DND-41 (cell line): ENCODE results near the gene MDC1.
A peak's percentile ranks its signal among the peaks of the same experiment; 100 is the strongest.
"Not testable (repeated sequence)": the region's sequence is repeated elsewhere in the genome, so short reads cannot be mapped to it uniquely, and the experiment has no call there.

Experiments
- ATAC-seq: fragments of 200-7000 bp; cut with Tn5 transposase; 3 replicates; pipeline ENCODE4 v1.9.1; 2021; ENCODE audit warnings: low read depth; ENCODE audit not compliant: insufficient read depth
- DNase-seq: peaks from one replicate; pipeline ENCODE4 v3.0.0-alpha.2; 2020
- H2AFZ ChIP-seq: 2 replicates; pipeline ENCODE4 v1.6.0; 2012; ENCODE audit warnings: low read depth, low read length
- H3K27ac ChIP-seq: 2 replicates; pipeline ENCODE4 v1.5.1; 2012; ENCODE audit warnings: low read length, inconsistent platforms
- H3K27me3 ChIP-seq: fragments of 200-600 bp; sonication (generic); 2 replicates; pipeline ENCODE4 v1.6.0; 2012; ENCODE audit warnings: low read length, mild to moderate bottlenecking, inconsistent platforms; ENCODE audit not compliant: insufficient read depth, poor library complexity
- H3K36me3 ChIP-seq: 2 replicates; pipeline ENCODE4 v1.5.1; 2012; ENCODE audit warnings: low read length, inconsistent platforms; ENCODE audit not compliant: insufficient read depth
- H3K4me1 ChIP-seq: 2 replicates; pipeline ENCODE4 v1.5.1; 2012; ENCODE audit warnings: mild to moderate bottlenecking, low read length; ENCODE audit not compliant: insufficient read depth
- H3K4me2 ChIP-seq: 2 replicates; pipeline ENCODE4 v1.6.0; 2012; ENCODE audit warnings: mild to moderate bottlenecking, moderate library complexity, low read length, inconsistent platforms; ENCODE audit not compliant: insufficient read depth
- H3K4me3 ChIP-seq, 2 experiments: fragments of 200-600 bp in 1 of 2; shearing (Covaris generic) in 1 of 2; 2 replicates each; pipeline ENCODE4 v1.5.1; 2012 to 2016; ENCODE audit warnings: inconsistent platforms in 2 of 2, low read length in 2 of 2, mild to moderate bottlenecking in 2 of 2, low read depth in 1 of 2, moderate library complexity in 1 of 2
- H3K79me2 ChIP-seq: 2 replicates; pipeline ENCODE4 v1.6.0; 2012; ENCODE audit warnings: low read length, inconsistent platforms; ENCODE audit not compliant: insufficient read depth
- H3K9ac ChIP-seq: 2 replicates; pipeline ENCODE4 v1.6.0; 2012; ENCODE audit warnings: low read depth, mild to moderate bottlenecking, inconsistent platforms, low read length, moderate library complexity
- H3K9me3 ChIP-seq: 2 replicates; pipeline ENCODE4 v1.5.1; 2012; ENCODE audit warnings: low read length, moderate library complexity, mild to moderate bottlenecking, inconsistent platforms; ENCODE audit not compliant: insufficient read depth, severe bottlenecking
- H4K20me1 ChIP-seq: 2 replicates; pipeline ENCODE4 v1.6.0; 2012; ENCODE audit warnings: low read length; ENCODE audit not compliant: insufficient read depth
- EZH2 ChIP-seq: IDR thresholded peaks from 3 replicates; pipeline ENCODE4 v1.6.1; 2012; ENCODE audit warnings: borderline replicate concordance, low read depth, mild to moderate bottlenecking, moderate library complexity, low read length, inconsistent platforms; ENCODE audit not compliant: severe bottlenecking
- TF ChIP-seq, protein P1 (sequence below): IDR thresholded peaks from 2 replicates; pipeline ENCODE4 v1.5.1; 2012; ENCODE audit warnings: borderline replicate concordance, low read length, moderate library complexity, mild to moderate bottlenecking; ENCODE audit not compliant: poor library complexity, severe bottlenecking; ENCODE audit errors: extremely low read depth

MDC1 gene

GRCh38 chr6:30719356-30719755 lies 2.3 kb upstream of the MDC1 start:
- peaks cover 48% of the 10 kb centered on the region for H3K36me3 ChIP-seq
- TF ChIP-seq EZH2: no peak
- TF ChIP-seq, protein P1, sequence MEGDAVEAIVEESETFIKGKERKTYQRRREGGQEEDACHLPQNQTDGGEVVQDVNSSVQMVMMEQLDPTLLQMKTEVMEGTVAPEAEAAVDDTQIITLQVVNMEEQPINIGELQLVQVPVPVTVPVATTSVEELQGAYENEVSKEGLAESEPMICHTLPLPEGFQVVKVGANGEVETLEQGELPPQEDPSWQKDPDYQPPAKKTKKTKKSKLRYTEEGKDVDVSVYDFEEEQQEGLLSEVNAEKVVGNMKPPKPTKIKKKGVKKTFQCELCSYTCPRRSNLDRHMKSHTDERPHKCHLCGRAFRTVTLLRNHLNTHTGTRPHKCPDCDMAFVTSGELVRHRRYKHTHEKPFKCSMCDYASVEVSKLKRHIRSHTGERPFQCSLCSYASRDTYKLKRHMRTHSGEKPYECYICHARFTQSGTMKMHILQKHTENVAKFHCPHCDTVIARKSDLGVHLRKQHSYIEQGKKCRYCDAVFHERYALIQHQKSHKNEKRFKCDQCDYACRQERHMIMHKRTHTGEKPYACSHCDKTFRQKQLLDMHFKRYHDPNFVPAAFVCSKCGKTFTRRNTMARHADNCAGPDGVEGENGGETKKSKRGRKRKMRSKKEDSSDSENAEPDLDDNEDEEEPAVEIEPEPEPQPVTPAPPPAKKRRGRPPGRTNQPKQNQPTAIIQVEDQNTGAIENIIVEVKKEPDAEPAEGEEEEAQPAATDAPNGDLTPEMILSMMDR: no peak
- DNase-seq: peak; percentile 30
- ATAC-seq: no peak
- peak overlapping the region; percentile 55 to 99 for H3K4me3 ChIP-seq
- H3K9ac ChIP-seq: peak overlapping the region; percentile 98
- peak overlapping the region; percentile 97 for H3K27ac ChIP-seq
- H3K4me2 ChIP-seq: peak overlapping the region; percentile 63
- H4K20me1 ChIP-seq: peaks cover 30% of the 10 kb centered on the region
- no peaks in the 10 kb centered on the region for H3K27me3 ChIP-seq
- peaks cover 53% of the 10 kb centered on the region for H3K4me1 ChIP-seq
- no peaks in the 10 kb centered on the region for H3K9me3 ChIP-seq
- peaks cover 79% of the 10 kb centered on the region for H3K79me2 ChIP-seq
- 0 out of 2 replicates have a peak overlapping the region, but pooled peaks have one; percentile 43 for H2AFZ ChIP-seq

DNA sequence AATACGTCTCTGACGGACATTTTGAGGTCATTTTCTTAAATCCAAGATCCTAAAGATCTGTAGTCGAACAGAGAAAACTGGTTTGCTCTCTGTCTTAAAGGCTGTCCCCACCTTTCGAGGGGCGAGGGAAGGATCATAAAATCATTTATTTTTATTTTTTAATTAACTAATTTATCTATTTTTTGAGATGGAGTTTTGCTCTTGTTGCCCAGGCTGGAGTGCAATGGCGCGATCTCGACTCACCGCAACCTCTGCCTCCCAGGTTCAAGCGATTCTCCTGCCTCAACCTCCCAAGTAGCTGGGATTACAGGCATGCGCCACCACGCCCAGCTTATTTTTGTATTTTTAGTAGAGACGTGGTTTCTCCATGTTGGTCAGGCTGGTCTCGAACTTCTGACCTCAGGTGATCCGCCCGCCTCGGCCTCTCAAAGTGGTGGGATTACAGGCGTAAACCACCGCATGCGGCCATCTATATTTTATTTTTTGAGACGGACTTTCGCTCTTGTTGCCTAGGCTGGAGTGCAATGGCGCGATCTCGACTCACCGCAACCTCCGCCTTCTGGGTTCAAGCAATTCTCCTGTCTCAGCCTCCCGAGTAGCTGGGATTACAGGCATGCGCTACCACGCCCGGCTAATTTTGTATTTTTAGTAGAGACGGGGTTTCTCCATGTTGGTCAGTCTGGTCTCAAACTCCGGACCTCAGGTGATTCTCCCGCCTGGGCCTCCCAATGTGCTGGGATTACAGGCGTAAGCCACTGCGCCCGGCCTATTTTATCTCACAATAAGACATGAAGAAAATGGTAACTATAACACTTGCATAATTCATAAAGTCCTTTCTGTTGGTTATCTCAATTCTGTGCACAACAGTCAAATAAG lies 1.0 kb upstream of the MDC1 start:
- DNase-seq: peak; percentile 31
- not testable (repeated sequence) for H3K9me3 ChIP-seq, ATAC-seq, H3K27me3 ChIP-seq
- peak overlapping the region; percentile 63 for H3K4me2 ChIP-seq
- H3K4me3 ChIP-seq: peak overlapping the region; percentile 55 to 99; a peak in 3 of 4 replicates
- H3K9ac ChIP-seq: peak overlapping the region; percentile 98
- peaks cover 43% of the 10 kb centered on the region for H3K4me1 ChIP-seq
- peaks cover 66% of the 10 kb centered on the region for H3K79me2 ChIP-seq
- peak overlapping the region; percentile 12; the same call in 1 of the 2 replicates for H2AFZ ChIP-seq
- H3K36me3 ChIP-seq: peaks cover 47% of the 10 kb centered on the region
- peaks cover 17% of the 10 kb centered on the region for H4K20me1 ChIP-seq
- H3K27ac ChIP-seq: peak overlapping the region; percentile 97

GRCh38 chr6:30716879-30717128 lies 277 bp downstream of the MDC1 start:
- H3K79me2 ChIP-seq: peaks cover 53% of the 10 kb centered on the region
- peak overlapping the region; percentile 82 for H3K9ac ChIP-seq
- no peak for DNase-seq
- H3K36me3 ChIP-seq: peaks cover 47% of the 10 kb centered on the region
- peak overlapping the region; percentile 63 for H3K4me2 ChIP-seq
- TF ChIP-seq, protein P1: no peak
- TF ChIP-seq EZH2: no peak
- peak overlapping the region; percentile 65 for H2AFZ ChIP-seq
- peak overlapping the region; percentile 99 for H3K27ac ChIP-seq
- H3K9me3 ChIP-seq: no peaks in the 10 kb centered on the region
- H3K4me3 ChIP-seq: peak overlapping the region; percentile 38 to 63
- peaks cover 4% of the 10 kb centered on the region for H4K20me1 ChIP-seq
- H3K27me3 ChIP-seq: no peaks in the 10 kb centered on the region
- H3K4me1 ChIP-seq: peaks cover 30% of the 10 kb centered on the region
- no peak for ATAC-seq

- no peak for TF ChIP-seq EZH2
- TF ChIP-seq, protein P1: no peak
- no peaks in the 10 kb centered on the region for H4K20me1 ChIP-seq
- no peak overlapping the region for H3K4me3 ChIP-seq
- H3K9me3 ChIP-seq: no peaks in the 10 kb centered on the region
- peaks cover 30% of the 10 kb centered on the region for H3K79me2 ChIP-seq
- H3K27me3 ChIP-seq: no peaks in the 10 kb centered on the region
- H3K9ac ChIP-seq: no peak overlapping the region
- H3K4me1 ChIP-seq: peaks cover 25% of the 10 kb centered on the region
- peaks cover 52% of the 10 kb centered on the region for H3K36me3 ChIP-seq
- ATAC-seq: no peak
- no peak for DNase-seq
- no peak overlapping the region for H2AFZ ChIP-seq
- no peak overlapping the region for H3K4me2 ChIP-seq
- no peak overlapping the region for H3K27ac ChIP-seq
These were observed 2.8 kb downstream of the MDC1 start for GRCh38 chr6:30714263-30714662.
